Measurements from ENCODE around the gene CRCP.

- TF ChIP-seq CTCF (conservative IDR thresholded peaks at IDR 0.05; ENCODE audit: low read depth, low read length) (no peak), EZH2 (IDR thresholded peaks at IDR 0.05; ENCODE audit: borderline replicate concordance, low read depth, low read length, poor library complexity, severe bottlenecking) (no peak)
Measured at GRCh38 chr7:66190504-66190857, 75.8 kb downstream of the CRCP start.

Measured in A673 (cell line).